ENCODE measurements around the gene CYP2D6. TPM values are rescaled to one million over a fixed set of nuclear protein-coding genes. Genes with fewer than 3 reads are reported as not detected.

CYP2D6 gene
- total and polyA plus RNA-seq, 2 of the 13 experiments (the other 11 are each of a cell fraction or from before 2014, with no cell fraction given): 1.0 to 3.7 TPM

DNA sequence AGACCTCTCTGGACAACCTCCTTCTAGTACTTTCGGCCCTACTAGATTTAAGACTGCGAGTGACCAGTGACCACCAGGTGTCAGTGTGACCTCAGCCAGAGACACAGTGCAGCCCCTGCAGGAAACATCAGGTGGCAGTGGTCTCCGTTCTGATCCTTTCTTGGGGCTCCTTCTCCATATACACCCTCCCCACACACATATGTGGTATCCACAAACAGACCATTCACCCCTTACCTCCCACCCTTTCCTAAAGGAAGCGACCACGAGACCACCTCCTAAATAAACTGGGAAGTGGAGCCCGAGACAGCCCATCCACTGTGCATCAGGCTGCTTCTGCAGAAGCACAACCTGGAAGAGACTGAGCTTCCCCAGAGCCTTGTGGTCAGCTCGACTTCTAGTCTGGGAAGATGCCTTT lies 38.5 kb upstream of the CYP2D6 start (continued):
- TF ChIP-seq POGK (CRISPR knock-in tag; conservative IDR thresholded peaks at IDR 0.05): no peak
- TF ChIP-seq ERF (CRISPR knock-in tag; IDR thresholded peaks at IDR 0.05): 0 out of 2 replicates have a peak, but pooled peaks have one; percentile 27
- TF ChIP-seq XRCC5 (optimal IDR thresholded peaks at IDR 0.05; ENCODE audit: low read length): peak; percentile 64
- no peak for TF ChIP-seq CENPBD1 (CRISPR knock-in tag; IDR thresholded peaks at IDR 0.05; ENCODE audit: borderline replicate concordance, low read depth)
- no peak for TF ChIP-seq GPN1 (CRISPR knock-in tag; IDR thresholded peaks at IDR 0.05; ENCODE audit: borderline replicate concordance)
- peak; percentile 46; the same call in 1 of the 2 replicates for TF ChIP-seq ZFX (CRISPR knock-in tag; IDR thresholded peaks at IDR 0.05; ENCODE audit: low read depth)
- TF ChIP-seq, protein P1, sequence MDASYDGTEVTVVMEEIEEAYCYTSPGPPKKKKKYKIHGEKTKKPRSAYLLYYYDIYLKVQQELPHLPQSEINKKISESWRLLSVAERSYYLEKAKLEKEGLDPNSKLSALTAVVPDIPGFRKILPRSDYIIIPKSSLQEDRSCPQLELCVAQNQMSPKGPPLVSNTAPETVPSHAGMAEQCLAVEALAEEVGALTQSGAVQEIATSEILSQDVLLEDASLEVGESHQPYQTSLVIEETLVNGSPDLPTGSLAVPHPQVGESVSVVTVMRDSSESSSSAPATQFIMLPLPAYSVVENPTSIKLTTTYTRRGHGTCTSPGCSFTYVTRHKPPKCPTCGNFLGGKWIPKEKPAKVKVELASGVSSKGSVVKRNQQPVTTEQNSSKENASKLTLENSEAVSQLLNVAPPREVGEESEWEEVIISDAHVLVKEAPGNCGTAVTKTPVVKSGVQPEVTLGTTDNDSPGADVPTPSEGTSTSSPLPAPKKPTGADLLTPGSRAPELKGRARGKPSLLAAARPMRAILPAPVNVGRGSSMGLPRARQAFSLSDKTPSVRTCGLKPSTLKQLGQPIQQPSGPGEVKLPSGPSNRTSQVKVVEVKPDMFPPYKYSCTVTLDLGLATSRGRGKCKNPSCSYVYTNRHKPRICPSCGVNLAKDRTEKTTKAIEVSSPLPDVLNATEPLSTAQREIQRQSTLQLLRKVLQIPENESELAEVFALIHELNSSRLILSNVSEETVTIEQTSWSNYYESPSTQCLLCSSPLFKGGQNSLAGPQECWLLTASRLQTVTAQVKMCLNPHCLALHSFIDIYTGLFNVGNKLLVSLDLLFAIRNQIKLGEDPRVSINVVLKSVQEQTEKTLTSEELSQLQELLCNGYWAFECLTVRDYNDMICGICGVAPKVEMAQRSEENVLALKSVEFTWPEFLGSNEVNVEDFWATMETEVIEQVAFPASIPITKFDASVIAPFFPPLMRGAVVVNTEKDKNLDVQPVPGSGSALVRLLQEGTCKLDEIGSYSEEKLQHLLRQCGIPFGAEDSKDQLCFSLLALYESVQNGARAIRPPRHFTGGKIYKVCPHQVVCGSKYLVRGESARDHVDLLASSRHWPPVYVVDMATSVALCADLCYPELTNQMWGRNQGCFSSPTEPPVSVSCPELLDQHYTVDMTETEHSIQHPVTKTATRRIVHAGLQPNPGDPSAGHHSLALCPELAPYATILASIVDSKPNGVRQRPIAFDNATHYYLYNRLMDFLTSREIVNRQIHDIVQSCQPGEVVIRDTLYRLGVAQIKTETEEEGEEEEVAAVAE (CRISPR knock-in tag; IDR thresholded peaks at IDR 0.05; ENCODE audit: borderline replicate concordance): no peak
- no peak for TF ChIP-seq ZNF629 (CRISPR knock-in tag; conservative IDR thresholded peaks at IDR 0.05)
- 0 out of 2 replicates have a peak, but pooled peaks have one; percentile 22 for TF ChIP-seq SRF (IDR thresholded peaks at IDR 0.05; ENCODE audit: low read depth, low read length)
- peak; percentile 99 for TF ChIP-seq SMC3 (IDR thresholded peaks at IDR 0.05; ENCODE audit: low read length)
- TF ChIP-seq FOXA3 (CRISPR knock-in tag; IDR thresholded peaks at IDR 0.05): 0 out of 2 replicates have a peak, but pooled peaks have one; percentile 11
- TF ChIP-seq, protein P2, sequence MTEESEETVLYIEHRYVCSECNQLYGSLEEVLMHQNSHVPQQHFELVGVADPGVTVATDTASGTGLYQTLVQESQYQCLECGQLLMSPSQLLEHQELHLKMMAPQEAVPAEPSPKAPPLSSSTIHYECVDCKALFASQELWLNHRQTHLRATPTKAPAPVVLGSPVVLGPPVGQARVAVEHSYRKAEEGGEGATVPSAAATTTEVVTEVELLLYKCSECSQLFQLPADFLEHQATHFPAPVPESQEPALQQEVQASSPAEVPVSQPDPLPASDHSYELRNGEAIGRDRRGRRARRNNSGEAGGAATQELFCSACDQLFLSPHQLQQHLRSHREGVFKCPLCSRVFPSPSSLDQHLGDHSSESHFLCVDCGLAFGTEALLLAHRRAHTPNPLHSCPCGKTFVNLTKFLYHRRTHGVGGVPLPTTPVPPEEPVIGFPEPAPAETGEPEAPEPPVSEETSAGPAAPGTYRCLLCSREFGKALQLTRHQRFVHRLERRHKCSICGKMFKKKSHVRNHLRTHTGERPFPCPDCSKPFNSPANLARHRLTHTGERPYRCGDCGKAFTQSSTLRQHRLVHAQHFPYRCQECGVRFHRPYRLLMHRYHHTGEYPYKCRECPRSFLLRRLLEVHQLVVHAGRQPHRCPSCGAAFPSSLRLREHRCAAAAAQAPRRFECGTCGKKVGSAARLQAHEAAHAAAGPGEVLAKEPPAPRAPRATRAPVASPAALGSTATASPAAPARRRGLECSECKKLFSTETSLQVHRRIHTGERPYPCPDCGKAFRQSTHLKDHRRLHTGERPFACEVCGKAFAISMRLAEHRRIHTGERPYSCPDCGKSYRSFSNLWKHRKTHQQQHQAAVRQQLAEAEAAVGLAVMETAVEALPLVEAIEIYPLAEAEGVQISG (CRISPR knock-in tag; IDR thresholded peaks at IDR 0.05): no peak
- no peak for TF ChIP-seq FOXM1 (CRISPR knock-in tag; IDR thresholded peaks at IDR 0.05)
- no peak for TF ChIP-seq ZNF510 (CRISPR knock-in tag; IDR thresholded peaks at IDR 0.05; ENCODE audit: low read depth)
- TF ChIP-seq ZNF773 (CRISPR knock-in tag; IDR thresholded peaks at IDR 0.05; ENCODE audit: borderline replicate concordance): no peak
- TF ChIP-seq SNAI1 (CRISPR knock-in tag; IDR thresholded peaks at IDR 0.05; ENCODE audit: borderline replicate concordance): no peak
- peak; percentile 23 for TF ChIP-seq TEAD3 (CRISPR knock-in tag; optimal IDR thresholded peaks at IDR 0.05; ENCODE audit: borderline replicate concordance)
- TF ChIP-seq, protein P3, sequence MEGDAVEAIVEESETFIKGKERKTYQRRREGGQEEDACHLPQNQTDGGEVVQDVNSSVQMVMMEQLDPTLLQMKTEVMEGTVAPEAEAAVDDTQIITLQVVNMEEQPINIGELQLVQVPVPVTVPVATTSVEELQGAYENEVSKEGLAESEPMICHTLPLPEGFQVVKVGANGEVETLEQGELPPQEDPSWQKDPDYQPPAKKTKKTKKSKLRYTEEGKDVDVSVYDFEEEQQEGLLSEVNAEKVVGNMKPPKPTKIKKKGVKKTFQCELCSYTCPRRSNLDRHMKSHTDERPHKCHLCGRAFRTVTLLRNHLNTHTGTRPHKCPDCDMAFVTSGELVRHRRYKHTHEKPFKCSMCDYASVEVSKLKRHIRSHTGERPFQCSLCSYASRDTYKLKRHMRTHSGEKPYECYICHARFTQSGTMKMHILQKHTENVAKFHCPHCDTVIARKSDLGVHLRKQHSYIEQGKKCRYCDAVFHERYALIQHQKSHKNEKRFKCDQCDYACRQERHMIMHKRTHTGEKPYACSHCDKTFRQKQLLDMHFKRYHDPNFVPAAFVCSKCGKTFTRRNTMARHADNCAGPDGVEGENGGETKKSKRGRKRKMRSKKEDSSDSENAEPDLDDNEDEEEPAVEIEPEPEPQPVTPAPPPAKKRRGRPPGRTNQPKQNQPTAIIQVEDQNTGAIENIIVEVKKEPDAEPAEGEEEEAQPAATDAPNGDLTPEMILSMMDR (CRISPR knock-in tag; IDR thresholded peaks at IDR 0.05): peak; percentile 88

Data from HepG2 (cell line).